ENCODE data around the gene PPP1R16B. TPM values are rescaled to one million over a fixed set of nuclear protein-coding genes. Genes with fewer than 3 reads are reported as not detected.

PPP1R16B gene
- total and polyA plus RNA-seq, 10 of the 15 experiments (the other 5 are each of a cell fraction or from before 2014, with no cell fraction given) = 13.4 to 90.2 (median 66.7) TPM

- ChIA-PET CTCF (interaction anchor here (1.0 to 1.5 kb wide), 2 partner anchors 31 to 40 kb away, joined by 3 read pairs; partner anchors contain the start of gene FAM83D), RAD21 (ENCODE audit: unreplicated experiment) (no interaction called here), POLR2A (no interaction called here), SMC1A (ENCODE audit: uncharacterized antibody, unreplicated experiment) (interaction anchor here (1.3 to 2.2 kb wide), 2 partner anchors 11 to 37 kb away, joined by 3 to 4 read pairs; no protein-coding TSS in a partner anchor)
- H3K36me3 ChIP-seq (ENCODE audit: control insufficient read depth in 2 of 2, insufficient read depth in 2 of 2, low read length in 1 of 2) = peaks cover 2 to 11% of the 10 kb centered on the region in 2 experiments; a peak in 3 of 4 replicates
- DNase-seq (ENCODE audit: low read depth, low spot score) (no peak), FAIRE-seq (no peak), ATAC-seq (no peak)
- H3K4me1 ChIP-seq (ENCODE audit: control insufficient read depth, insufficient read depth, low read length) = no peaks in the 10 kb centered on the region
- no TSS peak for BruUV-seq (replicated peaks)
- peaks cover 2% of the 10 kb centered on the region for H3K79me2 ChIP-seq (ENCODE audit: control insufficient read depth, insufficient read depth, low read length)
- 96% methylated on average over 5 of the region's 5 CpGs for WGBS (ENCODE audit: insufficient coverage, insufficient replicate concordance, low lambda C conversion rate, missing lambda C conversion rate)
- H3K9ac ChIP-seq (ENCODE audit: control insufficient read depth, insufficient read depth, low read length) = no peak overlapping the region
- no peak overlapping the region for H3K4me3 ChIP-seq
- no peaks in the 10 kb centered on the region for H4K20me1 ChIP-seq (ENCODE audit: control insufficient read depth, insufficient read depth)
- H3K4me2 ChIP-seq (ENCODE audit: control insufficient read depth, insufficient read depth) = no peak overlapping the region
- no peaks in the 10 kb centered on the region for H3K9me3 ChIP-seq (replicated peaks; ENCODE audit: control insufficient read depth, insufficient read depth, low read length)
- TF ChIP-seq MLLT1 (IDR thresholded peaks at IDR 0.05) = no peak
- no peak for TF ChIP-seq SMAD1 (IDR thresholded peaks at IDR 0.05; ENCODE audit: low read depth, partially characterized antibody)
- TF ChIP-seq BACH1 (IDR thresholded peaks at IDR 0.05; ENCODE audit: borderline replicate concordance) = no peak
- no peak for TF ChIP-seq SP1 (IDR thresholded peaks at IDR 0.05; ENCODE audit: low read depth, low read length)
- TF ChIP-seq PBX3 (IDR thresholded peaks at IDR 0.05; ENCODE audit: insufficient replicate concordance, low read depth, low read length) = no peak
- intact Hi-C loops (cut with micrococcal nuclease; ENCODE audit: unreplicated experiment) (no loop called here), in situ Hi-C loops (cut with MboI) (no loop called here)
- no peaks in the 10 kb centered on the region for H3K27me3 ChIP-seq (replicated peaks in 1 of 2; ENCODE audit: control insufficient read depth in 2 of 2, insufficient read depth in 2 of 2, low read length in 1 of 2)
- no peak overlapping the region for H3K27ac ChIP-seq (ENCODE audit: control insufficient read depth, insufficient read depth)
- no peak overlapping the region for H2AFZ ChIP-seq (ENCODE audit: control insufficient read depth, low read depth, low read length)
These were observed 151.9 kb downstream of the PPP1R16B start for GRCh38 chr20:38957235-38957876.

All from GM12878 (cell line).